Heart left ventricle (tissue), 16 donors: ENCODE results near the gene TSSC4. TPM values are rescaled to one million over a fixed set of nuclear protein-coding genes. Genes with fewer than 3 reads are reported as not detected.

Source experiments
- ATAC-seq, 4 donors: fragments of 200-7000 bp; cut with Tn5 transposase; one replicate each; pipeline ENCODE4 v1.9.1; 2020 to 2022; ENCODE audit warnings: moderate library complexity in 4 of 4, mild to moderate bottlenecking in 3 of 4, moderate number of reproducible peaks in 1 of 4
- DNase-seq, 5 donors: peaks; one replicate each; pipeline ENCODE4 v3.0.0-alpha.2; 2020
- H3K27ac ChIP-seq, 12 donors: fragments of 200-600 bp; sonication (generic) in 4 of 12; one replicate each; pipeline versions ENCODE4 v1.5.0 to v1.8.0; 2016 to 2022; ENCODE audit warnings: mild to moderate bottlenecking in 2 of 12
- H3K27me3 ChIP-seq, 9 donors: fragments of 200-600 bp; sonication (generic) in 2 of 9; one replicate each; pipeline versions ENCODE4 v1.5.1 to v1.8.0; 2016 to 2022; ENCODE audit warnings: mild to moderate bottlenecking in 3 of 9
- H3K36me3 ChIP-seq, 9 donors: fragments of 200-600 bp; sonication (generic) in 2 of 9; one replicate each; pipeline versions ENCODE4 v1.5.0 to v1.8.0; 2018 to 2022; ENCODE audit warnings: mild to moderate bottlenecking in 2 of 9
- H3K4me1 ChIP-seq, 12 donors: fragments of 200-600 bp; sonication (generic) in 4 of 12; one replicate each; pipeline versions ENCODE4 v1.5.0 to v1.8.0; 2016 to 2022; ENCODE audit warnings: mild to moderate bottlenecking in 3 of 12
- H3K4me3 ChIP-seq, 12 donors: fragments of 200-600 bp; sonication (generic) in 4 of 12; one replicate each; pipeline versions ENCODE4 v1.5.0 to v1.8.0; 2017 to 2022; ENCODE audit warnings: mild to moderate bottlenecking in 9 of 12, moderate library complexity in 4 of 12
- H3K9me3 ChIP-seq, 12 donors: fragments of 200-600 bp; sonication (generic) in 4 of 12; one replicate each; pipeline versions ENCODE4 v1.5.0 to v1.8.0; 2016 to 2022; ENCODE audit warnings: mild to moderate bottlenecking in 1 of 12
- CTCF ChIP-seq, 12 donors: fragments of 200-600 bp; sonication (generic) in 4 of 12; IDR thresholded peaks; one replicate each; pipeline versions ENCODE4 v1.5.0 to v1.8.0; 2018 to 2022; ENCODE audit warnings: antibody characterized with exemption in 12 of 12, mild to moderate bottlenecking in 5 of 12
- POLR2A ChIP-seq, 2 donors: fragments of 450-650 bp; IDR thresholded peaks; one replicate each; pipeline ENCODE4 v1.6.1; 2017; ENCODE audit warnings: antibody characterized with exemption in 2 of 2, mild to moderate bottlenecking in 2 of 2, moderate library complexity in 2 of 2
- WGBS, 4 donors: extraction: QIAGEN DNeasy Blood & Tissue Kit in 2 of 4; methylation state at CpG; one replicate each; pipeline versions ENCODE4 v1.1.5 to v1.1.7; 2013 to 2018; 5-methylcytosine and 5-hydroxymethylcytosine counted together
- intact Hi-C, 10 donors: fragments of 100-400 bp; cut with DNase I; formaldehyde crosslinking; loops; one replicate each; pipeline versions ENCODE4 v1.11.1 to v1.14.2; 2022
- polyA plus RNA-seq, 2 donors: library from polyadenylated mRNA; stranded (reverse); fragments of 200-250 nt; gene quantifications; one replicate each; pipeline ENCODE4 v1.2.3, GENCODE V29; 2013
- total RNA-seq, 9 donors: library from RNA; depleted of rRNA in 2 of 9; stranded (reverse); fragments of >200 nt in 2 of 9; fragmentation: NEBNext Ultra II Directional in 3 of 9; extraction: Animal tissue kit (Norgen Biotek cat#: 25700) in 3 of 9; gene quantifications; one replicate each; pipeline versions ENCODE4 v1.1.0 to v1.2.4, GENCODE V29; 2016 to 2023
- donor health status: ischemic (EF 13 %, LVEDD 7.1; RV severe dilation, severe dysfunction).
- donor health status: healthy with polysubstance abuse.
- donor health status: DM: no; HTN: yes; CAD: no.
- donor health status: DM: no; HTN: no; CAD: no.
- donor health status: ischemic (EF 25% LVEDD 6.9; RV normal size, moderate dysfunction).
- donor health status: ischemic (EF 25% LVEDD 5.7; RV mildly dilated, moderate dysfunction).
- donor health status: healthy.
- donor health status: DM: yes; HTN: yes; CAD: no.
- donor health status: ischemic (EF 35%, LVEDD 5.7; RV mildly dilated, moderate dysfunction).
- donor health status: nonischemic (EF 11% LVEDD 7.7; RV severe dilation, severe dysfunction).
- donor health status: DM: yes; HTN: yes; CAD: no.
- donor health status: PGD.
- donor health status: ischemic (EF 29% LVEDD 5.4; RV normal size, mild dysfunction).
- donor health status: nonischemic (EF 23%, LVEDD 6.1; RV moderate dilation, normal function).

The TSSC4 gene
- total and polyA plus RNA-seq, 11 donors = 23.4 to 75.9 (median 37.2) TPM

GRCh38 chr11:2391181-2391975 is 9.2 kb upstream of the TSSC4 start:
- 84 to 90% (median 87%) methylated on average over 19 to 20 of the region's 20 CpGs for WGBS, 4 donors
- DNase-seq (no peak), ATAC-seq (no peak)
- no peak overlapping the region for H3K4me3 ChIP-seq
- TF ChIP-seq CTCF (IDR thresholded peaks at IDR 0.05) (no peak), POLR2A (IDR thresholded peaks at IDR 0.05) (no peak)
- H3K27me3 ChIP-seq = no peaks in the 10 kb centered on the region
- H3K36me3 ChIP-seq = peaks cover 0 to 86% (median 54%) of the 10 kb centered on the region in 9 donors
- H3K27ac ChIP-seq = peak overlapping the region in 7 of 12 donors; percentile 19 to 90 (median 61)
- no peaks in the 10 kb centered on the region for H3K9me3 ChIP-seq
- H3K4me1 ChIP-seq = peaks cover 26 to 71% (median 52%) of the 10 kb centered on the region in 12 donors
- intact Hi-C loops = no loop called here

GRCh38 chr11:2392241-2392959 is 8.2 kb upstream of the TSSC4 start:
- no peak for ATAC-seq
- WGBS, 4 donors = 84 to 90% (median 85%) methylated on average over 11 to 26 of the region's 26 CpGs
- Histone ChIP-seq H3K4me3 (no peak overlapping the region), H3K9me3 (no peaks in the 10 kb centered on the region), H3K27me3 (no peaks in the 10 kb centered on the region), H3K27ac (peak overlapping the region in 4 of 12 donors; percentile 5 to 90 (median 64)), H3K4me1 (peaks cover 21 to 60% (median 42%) of the 10 kb centered on the region in 12 donors), H3K36me3 (peaks cover 3 to 92% (median 64%) of the 10 kb centered on the region in 9 donors)
- DNase-seq = no peak
- TF ChIP-seq CTCF (IDR thresholded peaks at IDR 0.05) (no peak), POLR2A (IDR thresholded peaks at IDR 0.05) (no peak)
- intact Hi-C loops = no loop called here

GRCh38 chr11:2393111-2393868 is 7.3 kb upstream of the TSSC4 start:
- TF ChIP-seq POLR2A (IDR thresholded peaks at IDR 0.05) = no peak
- TF ChIP-seq CTCF (IDR thresholded peaks at IDR 0.05) = no peak
- ATAC-seq (no peak), DNase-seq (no peak)
- Histone ChIP-seq H3K27me3 (no peaks in the 10 kb centered on the region), H3K9me3 (no peaks in the 10 kb centered on the region), H3K36me3 (peaks cover 3 to 97% (median 73%) of the 10 kb centered on the region in 9 donors), H3K4me3 (no peak overlapping the region), H3K27ac (peak overlapping the region in 1 of 12 donors; percentile 90), H3K4me1 (peaks cover 20 to 52% (median 33%) of the 10 kb centered on the region in 12 donors)
- intact Hi-C loops = no loop called here
- whole genome bisulfite sequencing, 4 donors = 84 to 93% (median 88%) methylated on average over 18 to 27 of the region's 27 CpGs
